NCI-H2081 treated with DMSO at 0.1 percent for 48 hours (cell line): ENCODE measurements around the gene ARHGAP4.

Experiments
- DNase-seq: peaks from one replicate; lab custom pipeline; 2025; lab: John Stamatoyannopoulos, UW

ARHGAP4 gene

GRCh38 chrX:153866302-153867019 is 59.6 kb downstream of the ARHGAP4 start:
- no peak for DNase-seq

GRCh38 chrX:153865685-153866084 is 60.4 kb downstream of the ARHGAP4 start:
- no peak for DNase-seq

GRCh38 chrX:153865321-153865580 is 60.8 kb downstream of the ARHGAP4 start:
- no peak for DNase-seq

- DNase-seq, result no peak
Measured at GRCh38 chrX:153864561-153865320, 61.3 kb downstream of the ARHGAP4 start.

GRCh38 chrX:153864101-153864500 is 62.0 kb downstream of the ARHGAP4 start:
- no peak for DNase-seq

GRCh38 chrX:153863251-153863991 is 62.6 kb downstream of the ARHGAP4 start:
- DNase-seq, result no peak

- DNase-seq, result no peak
Measured at GRCh38 chrX:153862369-153863250, 63.5 kb downstream of the ARHGAP4 start.

- DNase-seq, result no peak
Measured at GRCh38 chrX:153861733-153862310, 64.2 kb downstream of the ARHGAP4 start.

GRCh38 chrX:153861151-153861550 is 64.9 kb downstream of the ARHGAP4 start:
- DNase-seq, result no peak
